ENCODE results near the gene PTPRU. TPM values are rescaled to one million over a fixed set of nuclear protein-coding genes. Genes with fewer than 3 reads are reported as not detected.

PTPRU gene
- total and polyA plus RNA-seq, 2 of the 8 experiments (the other 6 are each of a cell fraction or from before 2014, with no cell fraction given): 33.8 to 41.8 TPM

- H3K9ac ChIP-seq (replicated peaks in 1 of 4; ENCODE audit: extremely low read depth in 1 of 4, low read depth in 3 of 4, low read length in 3 of 4): no peak overlapping the region
- H2BK5ac ChIP-seq (ENCODE audit: low read depth, low read length): no peak overlapping the region
- WGBS, 2 experiments (ENCODE audit: extremely low coverage in 1 of 2, insufficient coverage in 1 of 2, insufficient read length in 1 of 2, insufficient replicate concordance in 2 of 2, low coverage in 1 of 2, low lambda C conversion rate in 2 of 2, missing lambda C conversion rate in 1 of 2): 72% methylated on average over 2 of the region's 2 CpGs; no CpG with 5 or more reads in 1 of the 2 experiments
- no peak overlapping the region for H2BK15ac ChIP-seq (ENCODE audit: low read length)
- POLR2A ChIA-PET (ENCODE audit: partially characterized antibody): interaction anchor here (0.6 to 1.5 kb wide), 2 partner anchors 75 to 82 kb away, joined by 3 read pairs; no protein-coding TSS in a partner anchor
- no peaks in the 10 kb centered on the region for H4K20me1 ChIP-seq (replicated peaks in 1 of 2; ENCODE audit: control insufficient read depth in 1 of 2, insufficient read depth in 2 of 2, low read length in 2 of 2)
- H3K79me2 ChIP-seq (ENCODE audit: control insufficient read depth in 1 of 2, insufficient read depth in 2 of 2, low read length in 2 of 2): no peaks in the 10 kb centered on the region
- no peak overlapping the region for H4K5ac ChIP-seq (ENCODE audit: insufficient read length, low read depth, low read length)
- H2BK20ac ChIP-seq (ENCODE audit: low read length): no peak overlapping the region
- no peak overlapping the region for H3K4me2 ChIP-seq (ENCODE audit: insufficient read depth in 1 of 2, low read depth in 2 of 2, low read length in 2 of 2)
- peak overlapping the region; percentile 50; the same call in 1 of the 2 replicates for H2BK12ac ChIP-seq (ENCODE audit: low read depth, low read length)
- H4K8ac ChIP-seq (ENCODE audit: extremely low read depth, insufficient read depth, low read length): peak overlapping the region; percentile 6; the same call in 1 of the 2 replicates
- no peak overlapping the region for H3K4ac ChIP-seq (replicated peaks; ENCODE audit: insufficient read length, low read depth, low read length)
- no peak overlapping the region for H3K56ac ChIP-seq (replicated peaks; ENCODE audit: insufficient read length, low read depth, low read length)
- H3K36me3 ChIP-seq (ENCODE audit: control insufficient read depth in 2 of 4, insufficient read depth in 4 of 4, low read length in 3 of 4): no peaks in the 10 kb centered on the region; a peak in 2 of 8 replicates
- H3K14ac ChIP-seq (ENCODE audit: insufficient read length): no peak overlapping the region
- FAIRE-seq: no peak
- no peak overlapping the region for H3K27ac ChIP-seq (ENCODE audit: low read depth, low read length)
- peak overlapping the region; percentile 53 for H3K18ac ChIP-seq (ENCODE audit: extremely low read depth, low read length)
- CTCF ChIA-PET (ENCODE audit: partially characterized antibody): interaction anchor here (8.4 kb wide), 1 partner anchor 82 kb away, joined by 113 read pairs; no protein-coding TSS in a partner anchor
- peaks cover 5 to 14% (median 11%) of the 10 kb centered on the region in 4 experiments for H3K4me1 ChIP-seq (replicated peaks in 1 of 4; ENCODE audit: control insufficient read depth in 3 of 4, insufficient read depth in 4 of 4, low read length in 3 of 4)
- no peak overlapping the region for H3K4me3 ChIP-seq (ENCODE audit: extremely low read depth in 1 of 4, insufficient read depth in 2 of 4, low read depth in 3 of 4, low read length in 4 of 4)
- H3K23ac ChIP-seq (ENCODE audit: insufficient read length): no peak overlapping the region
- no peaks in the 10 kb centered on the region for H3K27me3 ChIP-seq (replicated peaks in 1 of 4; ENCODE audit: control insufficient read depth in 3 of 4, extremely low read depth in 1 of 4, insufficient read depth in 3 of 4, low read length in 3 of 4)
- H2AK5ac ChIP-seq (ENCODE audit: low read depth, low read length): no peak overlapping the region
- no peak overlapping the region for H4K91ac ChIP-seq (replicated peaks; ENCODE audit: insufficient read length, low read length)
- H2BK120ac ChIP-seq (replicated peaks; ENCODE audit: low read depth, low read length): no peak overlapping the region
- peaks cover 1% of the 10 kb centered on the region; the same call in 1 of the 2 replicates for H3K23me2 ChIP-seq (ENCODE audit: low read depth, low read length)
- no peaks in the 10 kb centered on the region for H3K79me1 ChIP-seq (ENCODE audit: low read depth, low read length)
- no peak for DNase-seq (ENCODE audit: low read depth in 1 of 2, low spot score in 2 of 2)
- no peak overlapping the region for H2AFZ ChIP-seq (ENCODE audit: low read length)
- H3K9me3 ChIP-seq (ENCODE audit: insufficient read depth in 2 of 2, low read depth in 1 of 2, low read length in 1 of 2): no peaks in the 10 kb centered on the region
- TF ChIP-seq GTF2F1 (IDR thresholded peaks at IDR 0.05; ENCODE audit: borderline replicate concordance, low read depth, low read length) (no peak), JUND (IDR thresholded peaks at IDR 0.05; ENCODE audit: low read length) (no peak), CEBPB (IDR thresholded peaks at IDR 0.05; ENCODE audit: low read depth, low read length) (no peak), POLR2AphosphoS5 (IDR thresholded peaks at IDR 0.05; ENCODE audit: low read depth, low read length) (no peak), YY1 (IDR thresholded peaks at IDR 0.05; ENCODE audit: low read depth, low read length) (no peak), JUN (IDR thresholded peaks at IDR 0.05; ENCODE audit: low read depth, low read length) (no peak)
Measured at GRCh38 chr1:29326123-29326522, 89.8 kb downstream of the PTPRU start.

Data from H1 (cell line).